ENCODE data around the gene MUS81. TPM values are rescaled to one million over a fixed set of nuclear protein-coding genes. Genes with fewer than 3 reads are reported as not detected.

MUS81 gene
- total RNA-seq, 2 donors from 2014 or later, result 51.0 to 64.5 TPM

DNA sequence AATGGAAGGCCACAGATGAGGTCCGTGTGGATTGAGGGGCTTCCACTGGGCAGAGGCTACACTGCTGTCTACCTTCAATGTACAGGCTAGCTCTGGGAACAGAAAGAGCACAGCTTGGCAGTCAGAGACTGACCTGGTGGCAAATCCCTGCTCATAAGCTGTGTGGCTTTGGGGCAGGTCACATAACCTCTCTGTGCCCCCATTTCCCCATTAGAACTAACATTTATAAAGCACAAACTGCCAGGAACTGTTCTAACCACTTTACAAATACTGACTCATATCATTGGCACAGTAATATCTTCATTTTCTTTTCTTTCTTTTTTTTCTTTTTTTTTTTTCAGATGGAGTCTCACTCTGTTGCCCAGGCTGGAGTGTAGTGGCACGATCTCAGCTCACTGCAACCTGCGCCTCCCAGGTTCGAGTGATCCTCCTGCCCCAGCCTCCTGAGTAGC lies 36.8 kb downstream of the MUS81 start:
- Mint-ChIP-seq H3K4me1 (peaks cover 11% of the 10 kb centered on the region), H3K9me3 (no peaks in the 10 kb centered on the region), H3K36me3 (ENCODE audit: low read depth) (no peaks in the 10 kb centered on the region), H3K4me3 (no peak overlapping the region), H3K27ac (no peak overlapping the region), H3K27me3 (ENCODE audit: insufficient read depth) (peaks cover 61% of the 10 kb centered on the region)
- Histone ChIP-seq H3K4me1 (ENCODE audit: control insufficient read depth, insufficient read depth, low read length) (no peaks in the 10 kb centered on the region), H3K9ac (ENCODE audit: extremely low read depth, low read length, poor library complexity, severe bottlenecking) (no peak overlapping the region), H3K36me3 (ENCODE audit: control insufficient read depth, insufficient read depth, low read length) (no peaks in the 10 kb centered on the region), H3K9me3 (ENCODE audit: control insufficient read depth, low read length) (no peaks in the 10 kb centered on the region), H3K4me3 (ENCODE audit: low read length) (no peak overlapping the region), H3K27ac (ENCODE audit: low read depth, low read length) (no peak overlapping the region), H3K27me3 (ENCODE audit: control insufficient read depth, insufficient read depth, low read length, poor library complexity, severe bottlenecking) (peaks cover 40% of the 10 kb centered on the region)
- WGBS, 2 experiments (ENCODE audit: insufficient coverage in 1 of 2, insufficient read length in 1 of 2), result 83 to 91% methylated on average over 4 of the region's 4 CpGs
- DNase-seq, result no peak
- TF ChIP-seq, protein P1, sequence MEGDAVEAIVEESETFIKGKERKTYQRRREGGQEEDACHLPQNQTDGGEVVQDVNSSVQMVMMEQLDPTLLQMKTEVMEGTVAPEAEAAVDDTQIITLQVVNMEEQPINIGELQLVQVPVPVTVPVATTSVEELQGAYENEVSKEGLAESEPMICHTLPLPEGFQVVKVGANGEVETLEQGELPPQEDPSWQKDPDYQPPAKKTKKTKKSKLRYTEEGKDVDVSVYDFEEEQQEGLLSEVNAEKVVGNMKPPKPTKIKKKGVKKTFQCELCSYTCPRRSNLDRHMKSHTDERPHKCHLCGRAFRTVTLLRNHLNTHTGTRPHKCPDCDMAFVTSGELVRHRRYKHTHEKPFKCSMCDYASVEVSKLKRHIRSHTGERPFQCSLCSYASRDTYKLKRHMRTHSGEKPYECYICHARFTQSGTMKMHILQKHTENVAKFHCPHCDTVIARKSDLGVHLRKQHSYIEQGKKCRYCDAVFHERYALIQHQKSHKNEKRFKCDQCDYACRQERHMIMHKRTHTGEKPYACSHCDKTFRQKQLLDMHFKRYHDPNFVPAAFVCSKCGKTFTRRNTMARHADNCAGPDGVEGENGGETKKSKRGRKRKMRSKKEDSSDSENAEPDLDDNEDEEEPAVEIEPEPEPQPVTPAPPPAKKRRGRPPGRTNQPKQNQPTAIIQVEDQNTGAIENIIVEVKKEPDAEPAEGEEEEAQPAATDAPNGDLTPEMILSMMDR (conservative IDR thresholded peaks at IDR 0.05), result no peak

- H3K27ac ChIP-seq (ENCODE audit: low read depth, low read length), result no peak overlapping the region
- H3K9ac ChIP-seq (ENCODE audit: extremely low read depth, low read length, poor library complexity, severe bottlenecking), result no peak overlapping the region
- no peaks in the 10 kb centered on the region for H3K36me3 Mint-ChIP-seq (ENCODE audit: low read depth)
- no peaks in the 10 kb centered on the region for H3K9me3 Mint-ChIP-seq
- H3K4me3 ChIP-seq (ENCODE audit: low read length), result peak overlapping the region; percentile 35
- DNase-seq, result no peak
- peaks cover 49% of the 10 kb centered on the region for H3K27me3 ChIP-seq (ENCODE audit: control insufficient read depth, insufficient read depth, low read length, poor library complexity, severe bottlenecking)
- H3K36me3 ChIP-seq (ENCODE audit: control insufficient read depth, insufficient read depth, low read length), result no peaks in the 10 kb centered on the region
- no peaks in the 10 kb centered on the region for H3K9me3 ChIP-seq (ENCODE audit: control insufficient read depth, low read length)
- 30 to 45% methylated on average over 12 to 28 of the region's 28 CpGs for WGBS, 2 experiments (ENCODE audit: insufficient coverage in 1 of 2, insufficient read length in 1 of 2)
- TF ChIP-seq, protein P1 (conservative IDR thresholded peaks at IDR 0.05), result no peak
- peaks cover 10% of the 10 kb centered on the region for H3K4me1 Mint-ChIP-seq
- H3K4me3 Mint-ChIP-seq, result peak overlapping the region; percentile 39
- no peak overlapping the region for H3K27ac Mint-ChIP-seq
- peaks cover 3% of the 10 kb centered on the region for H3K4me1 ChIP-seq (ENCODE audit: control insufficient read depth, insufficient read depth, low read length)
- peaks cover 79% of the 10 kb centered on the region for H3K27me3 Mint-ChIP-seq (ENCODE audit: insufficient read depth)
These were observed 38.6 kb downstream of the MUS81 start for GRCh38 chr11:65898656-65899355.

DNA sequence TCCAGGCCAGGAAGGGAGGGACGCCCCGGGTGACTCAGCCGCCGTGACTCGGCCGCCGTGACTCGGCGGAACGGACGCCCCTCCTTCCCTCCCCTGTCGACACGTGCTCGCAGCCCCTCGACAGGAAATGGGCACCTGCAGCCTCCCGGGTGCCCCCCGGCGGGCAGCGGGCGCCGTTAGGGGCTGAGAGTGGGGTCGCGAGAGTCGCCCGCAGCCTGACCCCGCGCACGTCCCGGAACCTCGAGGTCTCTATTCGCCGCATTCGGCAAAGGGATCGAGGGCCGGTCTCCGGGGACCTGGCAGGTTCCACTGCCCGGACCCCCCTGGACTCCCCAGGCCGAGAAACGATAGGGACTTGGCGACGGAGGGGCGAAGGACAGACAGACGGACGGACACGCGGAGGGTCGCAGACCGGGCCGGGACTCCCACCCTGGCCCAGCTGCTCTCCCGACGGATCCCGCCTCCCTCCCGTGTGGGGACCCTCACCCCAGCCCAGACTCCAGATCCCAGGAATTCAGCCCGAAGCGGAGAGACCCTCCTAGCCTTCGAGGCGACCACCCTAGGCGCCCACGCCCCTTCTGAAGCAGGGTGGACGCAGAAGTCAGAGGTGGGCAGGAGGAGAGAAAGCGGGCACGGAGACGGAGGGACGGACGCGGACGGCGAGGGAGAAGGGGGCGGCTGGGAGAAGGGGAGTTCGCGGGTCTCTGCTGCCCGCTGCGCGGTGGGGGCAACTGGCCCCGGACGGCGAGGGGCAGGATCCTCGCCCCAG lies 39.3 kb downstream of the MUS81 start:
- Mint-ChIP-seq H3K4me3 (peak overlapping the region; percentile 47), H3K4me1 (peaks cover 8% of the 10 kb centered on the region), H3K9me3 (no peaks in the 10 kb centered on the region), H3K27ac (no peak overlapping the region), H3K36me3 (ENCODE audit: low read depth) (no peaks in the 10 kb centered on the region), H3K27me3 (ENCODE audit: insufficient read depth) (peaks cover 84% of the 10 kb centered on the region)
- Histone ChIP-seq H3K27ac (ENCODE audit: low read depth, low read length) (no peak overlapping the region), H3K4me1 (ENCODE audit: control insufficient read depth, insufficient read depth, low read length) (peaks cover 3% of the 10 kb centered on the region), H3K9me3 (ENCODE audit: control insufficient read depth, low read length) (no peaks in the 10 kb centered on the region), H3K9ac (ENCODE audit: extremely low read depth, low read length, poor library complexity, severe bottlenecking) (peak overlapping the region; percentile 15), H3K27me3 (ENCODE audit: control insufficient read depth, insufficient read depth, low read length, poor library complexity, severe bottlenecking) (peaks cover 49% of the 10 kb centered on the region), H3K4me3 (ENCODE audit: low read length) (peak overlapping the region; percentile 59), H3K36me3 (ENCODE audit: control insufficient read depth, insufficient read depth, low read length) (no peaks in the 10 kb centered on the region)
- WGBS, 2 experiments (ENCODE audit: insufficient coverage in 1 of 2, insufficient read length in 1 of 2), result 4 to 9% methylated on average over 30 to 78 of the region's 78 CpGs
- DNase-seq, result peak; percentile 82
- TF ChIP-seq, protein P1 (conservative IDR thresholded peaks at IDR 0.05), result no peak

Data from endodermal cell (in vitro differentiated cells).